Measurements from ENCODE around the gene SH3GL3. TPM values are rescaled to one million over a fixed set of nuclear protein-coding genes. Genes with fewer than 3 reads are reported as not detected.

The SH3GL3 gene
- total RNA-seq, 1 donor from 2014 or later = 1.2 TPM

- Mint-ChIP-seq H3K27ac (no peak overlapping the region), H3K4me1 (ENCODE audit: low read depth) (no peaks in the 10 kb centered on the region), H3K9me3 (ENCODE audit: low read depth) (peaks cover 15% of the 10 kb centered on the region), H3K27me3 (peaks cover 2% of the 10 kb centered on the region), H3K4me3 (ENCODE audit: low read depth) (no peak overlapping the region), H3K36me3 (ENCODE audit: insufficient read depth) (no peaks in the 10 kb centered on the region)
- TF ChIP-seq CTCF (IDR thresholded peaks at IDR 0.05; ENCODE audit: unreplicated experiment) = no peak
- no peak for DNase-seq (ENCODE audit: low spot score, unreplicated experiment)
These were observed 39.2 kb downstream of the SH3GL3 start for GRCh38 chr15:83486363-83486762.

- H3K9me3 Mint-ChIP-seq (ENCODE audit: low read depth) = peaks cover 15% of the 10 kb centered on the region
- no peak overlapping the region for H3K27ac Mint-ChIP-seq
- H3K36me3 Mint-ChIP-seq (ENCODE audit: insufficient read depth) = no peaks in the 10 kb centered on the region
- no peak overlapping the region for H3K4me3 Mint-ChIP-seq (ENCODE audit: low read depth)
- TF ChIP-seq CTCF (IDR thresholded peaks at IDR 0.05; ENCODE audit: unreplicated experiment) = no peak
- DNase-seq (ENCODE audit: low spot score, unreplicated experiment) = no peak
- peaks cover 2% of the 10 kb centered on the region for H3K27me3 Mint-ChIP-seq
- H3K4me1 Mint-ChIP-seq (ENCODE audit: low read depth) = no peaks in the 10 kb centered on the region
These were observed 40.4 kb downstream of the SH3GL3 start for GRCh38 chr15:83487519-83487918.

GRCh38 chr15:83489690-83490089, 42.5 kb downstream of the SH3GL3 start:
- Mint-ChIP-seq H3K27ac (no peak overlapping the region), H3K4me1 (ENCODE audit: low read depth) (no peaks in the 10 kb centered on the region), H3K4me3 (ENCODE audit: low read depth) (no peak overlapping the region), H3K9me3 (ENCODE audit: low read depth) (peaks cover 5% of the 10 kb centered on the region), H3K36me3 (ENCODE audit: insufficient read depth) (no peaks in the 10 kb centered on the region), H3K27me3 (peaks cover 2% of the 10 kb centered on the region)
- DNase-seq (ENCODE audit: low spot score, unreplicated experiment) = no peak
- TF ChIP-seq CTCF (IDR thresholded peaks at IDR 0.05; ENCODE audit: unreplicated experiment) = no peak

GRCh38 chr15:83491486-83491885, 44.3 kb downstream of the SH3GL3 start:
- H3K9me3 Mint-ChIP-seq (ENCODE audit: low read depth) = no peaks in the 10 kb centered on the region
- TF ChIP-seq CTCF (IDR thresholded peaks at IDR 0.05; ENCODE audit: unreplicated experiment) = no peak
- H3K4me1 Mint-ChIP-seq (ENCODE audit: low read depth) = no peaks in the 10 kb centered on the region
- DNase-seq (ENCODE audit: low spot score, unreplicated experiment) = no peak
- peaks cover 2% of the 10 kb centered on the region for H3K27me3 Mint-ChIP-seq
- H3K27ac Mint-ChIP-seq = no peak overlapping the region
- H3K4me3 Mint-ChIP-seq (ENCODE audit: low read depth) = no peak overlapping the region
- no peaks in the 10 kb centered on the region for H3K36me3 Mint-ChIP-seq (ENCODE audit: insufficient read depth)

GRCh38 chr15:83496766-83497165, 49.6 kb downstream of the SH3GL3 start:
- no peak for DNase-seq (ENCODE audit: low spot score, unreplicated experiment)
- H3K4me3 Mint-ChIP-seq (ENCODE audit: low read depth) = no peak overlapping the region
- no peak for TF ChIP-seq CTCF (IDR thresholded peaks at IDR 0.05; ENCODE audit: unreplicated experiment)
- peaks cover 11% of the 10 kb centered on the region for H3K9me3 Mint-ChIP-seq (ENCODE audit: low read depth)
- H3K36me3 Mint-ChIP-seq (ENCODE audit: insufficient read depth) = peaks cover 5% of the 10 kb centered on the region
- H3K27me3 Mint-ChIP-seq = no peaks in the 10 kb centered on the region
- H3K4me1 Mint-ChIP-seq (ENCODE audit: low read depth) = peaks cover 9% of the 10 kb centered on the region
- no peak overlapping the region for H3K27ac Mint-ChIP-seq

Measured in progenitor cell of endocrine pancreas (in vitro differentiated cells).